Testis (tissue), 3 donors: Measurements from ENCODE around the gene NOL4L. TPM values are rescaled to one million over a fixed set of nuclear protein-coding genes. Genes with fewer than 3 reads are reported as not detected.

Experiments used
- DNase-seq: peaks from one replicate; pipeline ENCODE4 v3.0.0-alpha.2; 2019
- H3K27ac ChIP-seq, 2 donors: fragments of 200-600 bp; sonication (generic); one replicate each; pipeline ENCODE4 v1.5.1; 2019
- H3K27me3 ChIP-seq: fragments of 200-600 bp; sonication (generic); one replicate; pipeline ENCODE4 v1.5.1; 2019
- H3K36me3 ChIP-seq: fragments of 200-600 bp; sonication (generic); one replicate; pipeline ENCODE4 v1.5.1; 2017; ENCODE audit warnings: low read depth; ENCODE audit errors: missing control alignments
- H3K4me1 ChIP-seq: fragments of 200-600 bp; sonication (generic); one replicate; pipeline ENCODE4 v1.5.1; 2019
- H3K4me3 ChIP-seq, 2 donors: fragments of 200-600 bp; sonication (generic); one replicate each; pipeline ENCODE4 v1.5.1; 2017 to 2019
- H3K9me3 ChIP-seq: fragments of 200-600 bp; sonication (generic); one replicate; pipeline ENCODE4 v1.5.1; 2017
- POLR2A ChIP-seq: fragments of 450-650 bp; IDR thresholded peaks from one replicate; pipeline ENCODE4 v1.6.1; 2017; ENCODE audit warnings: antibody characterized with exemption, mild to moderate bottlenecking, moderate library complexity
- WGBS, 2 donors: methylation state at CpG; one replicate each; pipeline ENCODE4 v1.1.5; 2018; 5-methylcytosine and 5-hydroxymethylcytosine counted together
- intact Hi-C: fragments of 100-400 bp; cut with DNase I; formaldehyde crosslinking; loops from one replicate; pipeline ENCODE4 v1.15.1; 2023; ENCODE audit warnings: low total_unique reads
- polyA plus RNA-seq: library from polyadenylated mRNA; stranded (reverse); fragments of 350-450 nt; fragmentation: Illumina TruSeq; extraction: RNeasy Lipid Tissue Mini Kit (QIAGEN cat#74804); gene quantifications from one replicate; pipeline ENCODE4 v1.2.3, GENCODE V29; 2014; ENCODE audit warnings: low read depth, low replicate concordance; ENCODE audit not compliant: insufficient read depth
- total RNA-seq, 2 donors: library from RNA; depleted of rRNA; stranded (reverse); fragments of >200 nt; gene quantifications; one replicate each; pipeline ENCODE4 v1.2.3, GENCODE V29; 2016
- TF ChIP-seq, protein P1 (sequence below), 3 experiments: fragments of 450-650 bp in 2 of 3; fragments of 200-600 bp in 1 of 3; sonication (generic) in 1 of 3; IDR thresholded peaks; one replicate each; pipeline ENCODE4 v1.5.1; 2016 to 2019; ENCODE audit warnings: antibody characterized with exemption in 3 of 3, mild to moderate bottlenecking in 2 of 3, moderate library complexity in 1 of 3

NOL4L gene
- total and polyA plus RNA-seq, 3 donors from 2014 or later: 100.0 to 129 (median 115) TPM

GRCh38 chr20:32588040-32588439 is 2.9 kb upstream of the NOL4L start:
- no peaks in the 10 kb centered on the region for H3K27me3 ChIP-seq
- no peaks in the 10 kb centered on the region for H3K4me1 ChIP-seq
- H3K9me3 ChIP-seq: no peaks in the 10 kb centered on the region
- TF ChIP-seq, protein P1, sequence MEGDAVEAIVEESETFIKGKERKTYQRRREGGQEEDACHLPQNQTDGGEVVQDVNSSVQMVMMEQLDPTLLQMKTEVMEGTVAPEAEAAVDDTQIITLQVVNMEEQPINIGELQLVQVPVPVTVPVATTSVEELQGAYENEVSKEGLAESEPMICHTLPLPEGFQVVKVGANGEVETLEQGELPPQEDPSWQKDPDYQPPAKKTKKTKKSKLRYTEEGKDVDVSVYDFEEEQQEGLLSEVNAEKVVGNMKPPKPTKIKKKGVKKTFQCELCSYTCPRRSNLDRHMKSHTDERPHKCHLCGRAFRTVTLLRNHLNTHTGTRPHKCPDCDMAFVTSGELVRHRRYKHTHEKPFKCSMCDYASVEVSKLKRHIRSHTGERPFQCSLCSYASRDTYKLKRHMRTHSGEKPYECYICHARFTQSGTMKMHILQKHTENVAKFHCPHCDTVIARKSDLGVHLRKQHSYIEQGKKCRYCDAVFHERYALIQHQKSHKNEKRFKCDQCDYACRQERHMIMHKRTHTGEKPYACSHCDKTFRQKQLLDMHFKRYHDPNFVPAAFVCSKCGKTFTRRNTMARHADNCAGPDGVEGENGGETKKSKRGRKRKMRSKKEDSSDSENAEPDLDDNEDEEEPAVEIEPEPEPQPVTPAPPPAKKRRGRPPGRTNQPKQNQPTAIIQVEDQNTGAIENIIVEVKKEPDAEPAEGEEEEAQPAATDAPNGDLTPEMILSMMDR (IDR thresholded peaks at IDR 0.05): no peak
- TF ChIP-seq POLR2A: no peak
- WGBS, 2 donors: 84 to 94% methylated on average over 4 to 5 of the region's 5 CpGs
- no peak overlapping the region for H3K27ac ChIP-seq
- H3K4me3 ChIP-seq: no peak overlapping the region
- intact Hi-C loops: loop anchor here (5.0 kb wide), 1 partner anchor 49 kb away; no protein-coding TSS in a partner anchor
- H3K36me3 ChIP-seq: no peaks in the 10 kb centered on the region
- DNase-seq: no peak

- Histone ChIP-seq H3K27me3 (no peaks in the 10 kb centered on the region), H3K4me3 (no peak overlapping the region), H3K27ac (no peak overlapping the region), H3K9me3 (no peaks in the 10 kb centered on the region), H3K4me1 (peaks cover 10% of the 10 kb centered on the region), H3K36me3 (no peaks in the 10 kb centered on the region)
- intact Hi-C loops: loop anchor here (5.0 kb wide), 1 partner anchor 51 kb away; no protein-coding TSS in a partner anchor
- TF ChIP-seq POLR2A: no peak
- TF ChIP-seq, protein P1 (IDR thresholded peaks at IDR 0.05): no peak
- WGBS, 2 donors: 52 to 56% methylated on average over 8 of the region's 8 CpGs
- no peak for DNase-seq
Observed at GRCh38 chr20:32586291-32586690, 1.2 kb upstream of the NOL4L start.

- Histone ChIP-seq H3K9me3 (no peaks in the 10 kb centered on the region), H3K4me1 (peaks cover 10% of the 10 kb centered on the region), H3K27me3 (no peaks in the 10 kb centered on the region), H3K27ac (no peak overlapping the region), H3K4me3 (peak overlapping the region in 1 of 2 donors; percentile 66), H3K36me3 (no peaks in the 10 kb centered on the region)
- TF ChIP-seq, protein P1 (IDR thresholded peaks at IDR 0.05): no peak
- TF ChIP-seq POLR2A: no peak
- intact Hi-C loops: loop anchor here (5.0 kb wide), 1 partner anchor 52 kb away; no protein-coding TSS in a partner anchor
- no peak for DNase-seq
- WGBS, 2 donors: 22 to 29% methylated on average over 12 to 14 of the region's 32 CpGs
Observed at GRCh38 chr20:32585586-32586127, 524 bp upstream of the NOL4L start.

DNA sequence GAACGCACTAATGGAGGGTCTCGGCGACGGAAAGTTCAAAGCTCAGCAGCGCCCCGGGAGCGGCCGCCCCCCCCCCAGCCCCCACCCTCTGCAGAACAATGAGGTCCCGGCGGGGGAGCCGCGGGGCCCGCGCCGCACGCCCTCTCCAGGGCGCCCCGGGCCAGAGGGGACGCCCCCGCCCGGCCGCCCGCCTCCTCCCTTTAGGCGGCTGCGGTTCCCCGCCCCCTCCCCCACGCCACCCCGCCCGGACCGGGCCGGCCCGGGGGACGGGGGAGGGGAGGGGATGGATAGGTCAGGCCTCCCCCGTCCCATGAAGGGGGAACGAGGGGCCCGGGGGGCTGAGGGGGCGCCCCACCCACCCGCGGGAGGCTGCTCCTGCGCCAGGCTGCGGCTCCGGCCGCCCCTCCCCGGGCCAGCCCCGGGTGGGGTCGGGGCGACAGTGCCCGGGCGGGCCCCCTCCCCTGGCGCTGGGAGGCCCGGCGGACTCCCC is 1.5 kb downstream of the NOL4L start:
- Histone ChIP-seq H3K27ac (peak overlapping the region in 1 of 2 donors; percentile 71), H3K27me3 (no peaks in the 10 kb centered on the region), H3K4me1 (peaks cover 10% of the 10 kb centered on the region), H3K36me3 (no peaks in the 10 kb centered on the region), H3K4me3 (peak overlapping the region; percentile 65 to 66), H3K9me3 (no peaks in the 10 kb centered on the region)
- 0 to 6% methylated on average over 4 to 7 of the region's 52 CpGs for WGBS, 2 donors
- intact Hi-C loops: no loop called here
- DNase-seq: no peak
- TF ChIP-seq, protein P1 (IDR thresholded peaks at IDR 0.05): no peak
- TF ChIP-seq POLR2A: no peak
